ENCODE measurements around the gene PCGF2.
A peak's percentile ranks its signal among the peaks of the same experiment; 100 is the strongest.

The PCGF2 gene

DNA sequence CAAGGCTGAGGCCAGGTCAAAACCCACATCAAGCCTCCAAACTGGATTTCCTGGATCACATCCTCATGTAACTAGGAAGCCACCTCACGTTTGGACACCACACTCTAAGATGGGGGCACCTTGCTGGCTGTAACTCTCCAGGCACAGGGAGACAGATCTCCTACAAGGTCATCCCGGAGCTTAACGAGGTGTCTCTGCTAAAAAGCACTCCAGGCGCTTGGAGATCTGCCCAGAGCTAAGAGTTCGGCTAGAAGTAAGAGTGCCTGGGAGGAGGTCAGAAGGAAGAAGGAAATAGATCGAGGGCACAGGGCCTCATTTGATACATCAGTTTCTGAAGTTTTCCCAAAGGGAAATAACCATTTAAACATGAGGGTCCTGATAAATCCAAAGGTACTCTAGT lies 20.3 kb upstream of the PCGF2 start:
- no peak overlapping the region for H3K4me3 Mint-ChIP-seq
- no peaks in the 10 kb centered on the region for H3K36me3 Mint-ChIP-seq
- H3K4me1 Mint-ChIP-seq (ENCODE audit: low read depth), result peaks cover 2% of the 10 kb centered on the region
- peak overlapping the region; percentile 50 for H3K27ac Mint-ChIP-seq
- H3K9me3 Mint-ChIP-seq (ENCODE audit: low read depth), result no peaks in the 10 kb centered on the region
- H3K27me3 Mint-ChIP-seq, result no peaks in the 10 kb centered on the region

DNA sequence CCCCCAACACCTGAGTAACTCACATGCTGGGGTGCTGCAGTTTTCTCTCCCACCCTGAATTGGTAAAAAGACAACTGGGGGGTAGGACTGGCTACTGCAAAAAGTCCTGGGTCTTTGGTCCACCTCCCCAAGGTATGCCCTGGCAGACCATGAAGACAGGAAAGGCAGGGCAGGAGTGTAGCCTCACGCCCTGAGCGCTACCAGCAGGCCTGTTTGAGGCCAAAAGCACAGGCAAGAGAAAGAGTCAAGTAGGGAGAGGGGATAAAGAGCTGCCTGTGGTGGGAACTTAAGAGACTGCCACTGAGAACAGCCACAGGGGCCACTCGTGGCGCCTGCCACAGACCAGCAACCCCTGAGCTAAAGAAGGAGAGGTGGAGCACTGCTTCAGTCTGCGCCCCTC lies 18.2 kb upstream of the PCGF2 start:
- no peak overlapping the region for H3K4me3 Mint-ChIP-seq
- H3K4me1 Mint-ChIP-seq (ENCODE audit: low read depth), result peaks cover 6% of the 10 kb centered on the region
- H3K27me3 Mint-ChIP-seq, result no peaks in the 10 kb centered on the region
- H3K27ac Mint-ChIP-seq, result no peak overlapping the region
- H3K36me3 Mint-ChIP-seq, result no peaks in the 10 kb centered on the region
- H3K9me3 Mint-ChIP-seq (ENCODE audit: low read depth), result no peaks in the 10 kb centered on the region

DNA sequence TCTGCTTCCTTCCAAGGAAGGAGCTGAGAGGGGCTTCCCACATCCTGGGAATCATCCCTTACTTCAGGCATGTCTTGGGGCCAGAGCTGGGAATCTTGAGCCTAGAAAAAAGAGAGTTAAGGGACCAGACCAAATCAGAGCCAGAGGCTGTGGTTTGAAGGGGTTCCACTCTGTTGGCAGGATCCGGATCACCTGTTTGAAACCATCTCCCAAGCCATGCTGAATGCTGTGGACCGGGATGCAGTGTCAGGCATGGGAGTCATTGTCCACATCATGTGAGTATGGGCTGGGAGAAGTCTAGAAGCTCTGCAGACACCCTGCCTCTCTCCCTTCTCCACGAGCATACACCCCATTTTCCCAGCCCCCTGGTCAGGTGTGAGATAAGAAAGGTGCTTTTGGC lies 14.1 kb upstream of the PCGF2 start:
- Mint-ChIP-seq H3K4me3 (no peak overlapping the region), H3K4me1 (ENCODE audit: low read depth) (peaks cover 11% of the 10 kb centered on the region), H3K27ac (no peak overlapping the region), H3K36me3 (no peaks in the 10 kb centered on the region), H3K27me3 (no peaks in the 10 kb centered on the region), H3K9me3 (ENCODE audit: low read depth) (no peaks in the 10 kb centered on the region)

DNA sequence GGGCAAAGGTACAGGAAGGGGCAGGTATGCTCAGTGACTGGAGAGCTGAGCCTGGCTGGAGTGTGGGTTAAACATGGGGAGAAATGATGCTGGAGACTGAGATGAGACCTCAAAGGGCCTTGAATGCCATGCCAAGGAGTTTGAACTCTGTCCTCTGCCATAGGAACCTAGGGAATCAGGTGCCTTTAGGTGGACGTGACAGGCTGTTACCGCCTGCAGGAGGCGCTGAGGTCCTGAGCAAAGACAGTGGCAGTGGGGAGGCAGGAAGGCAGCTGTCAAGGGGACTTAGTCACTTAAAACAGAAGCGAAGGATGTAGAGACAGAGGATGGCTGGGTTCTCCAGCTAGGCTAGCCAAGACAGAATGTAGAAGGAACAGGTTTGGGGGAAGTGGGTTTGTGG lies 13.5 kb upstream of the PCGF2 start:
- Mint-ChIP-seq H3K4me3 (no peak overlapping the region), H3K36me3 (no peaks in the 10 kb centered on the region), H3K27ac (peak overlapping the region; percentile 41), H3K9me3 (ENCODE audit: low read depth) (no peaks in the 10 kb centered on the region), H3K4me1 (ENCODE audit: low read depth) (peaks cover 11% of the 10 kb centered on the region), H3K27me3 (no peaks in the 10 kb centered on the region)

DNA sequence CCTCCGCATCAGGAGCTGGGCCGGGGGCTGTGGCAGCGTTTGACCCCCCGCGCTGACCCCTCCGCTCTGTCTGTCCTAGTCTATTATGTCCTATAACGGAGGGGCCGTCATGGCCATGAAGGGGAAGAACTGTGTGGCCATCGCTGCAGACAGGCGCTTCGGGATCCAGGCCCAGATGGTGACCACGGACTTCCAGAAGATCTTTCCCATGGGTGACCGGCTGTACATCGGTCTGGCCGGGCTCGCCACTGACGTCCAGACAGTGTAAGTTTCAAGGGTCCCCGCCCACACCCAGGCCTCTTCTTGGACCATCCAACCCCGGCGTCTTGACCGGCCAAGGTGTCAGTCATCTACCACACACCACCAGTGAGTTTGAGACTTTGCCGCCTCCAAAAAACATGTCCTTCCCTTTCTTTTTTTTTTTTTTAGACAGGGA lies 5.0 kb upstream of the PCGF2 start:
- Mint-ChIP-seq H3K4me3 (peak overlapping the region; percentile 99), H3K27me3 (peaks cover 1% of the 10 kb centered on the region), H3K9me3 (ENCODE audit: low read depth) (no peaks in the 10 kb centered on the region), H3K36me3 (peaks cover 10% of the 10 kb centered on the region), H3K4me1 (ENCODE audit: low read depth) (peaks cover 46% of the 10 kb centered on the region), H3K27ac (peak overlapping the region; percentile 100)

DNA sequence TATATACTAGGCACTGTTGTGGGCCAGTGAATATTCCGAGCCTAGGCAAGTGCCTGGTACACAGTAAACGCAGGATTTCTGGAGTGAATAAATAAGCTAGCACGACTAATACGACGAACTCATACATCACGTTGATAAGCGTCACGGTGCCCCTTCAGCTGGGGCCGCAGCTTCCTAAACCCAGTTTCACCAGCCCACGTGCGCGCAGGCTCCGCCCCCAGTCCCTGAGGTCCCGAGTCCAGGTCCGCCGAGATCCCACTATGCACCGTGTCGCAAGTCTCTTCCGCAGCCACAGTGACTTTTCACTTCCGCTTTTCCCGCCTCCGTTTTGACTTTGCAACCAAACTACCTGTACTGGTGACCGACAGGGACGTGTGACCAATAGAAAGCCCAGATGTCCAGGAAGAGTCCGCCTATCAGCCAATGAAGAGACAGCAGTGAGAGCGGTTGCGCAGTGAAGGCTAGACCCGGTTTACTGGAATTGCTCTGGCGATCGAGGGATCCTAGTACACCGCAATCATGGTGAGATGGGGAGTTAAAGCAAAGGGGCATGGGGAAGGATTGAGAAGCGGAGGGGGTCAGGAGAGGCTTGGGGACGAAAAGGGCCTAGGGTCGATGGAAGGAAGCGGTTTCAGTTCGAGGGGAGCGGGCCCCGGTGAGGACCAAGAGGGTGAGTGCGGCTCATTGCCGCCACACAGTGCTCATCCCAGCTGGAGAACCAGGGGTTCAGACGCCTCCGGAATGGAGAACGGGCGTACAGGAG lies 4.4 kb upstream of the PCGF2 start, which contains the start of gene PSMB3:
TSS of gene PSMB3 (plus strand) at position 434 of the 763 bp plus-strand sequence. CDS start at position 520, 86 bp downstream.
- peak within 1 kb of the TSS; percentile 100 for H3K27ac Mint-ChIP-seq
- peaks cover 10% of the 10 kb centered on the region for H3K36me3 Mint-ChIP-seq
- peaks cover 1% of the 10 kb centered on the region for H3K27me3 Mint-ChIP-seq
- peak within 1 kb of the TSS; percentile 99 for H3K4me3 Mint-ChIP-seq
- H3K4me1 Mint-ChIP-seq (ENCODE audit: low read depth), result peaks cover 46% of the 10 kb centered on the region
- H3K9me3 Mint-ChIP-seq (ENCODE audit: low read depth), result no peaks in the 10 kb centered on the region

DNA sequence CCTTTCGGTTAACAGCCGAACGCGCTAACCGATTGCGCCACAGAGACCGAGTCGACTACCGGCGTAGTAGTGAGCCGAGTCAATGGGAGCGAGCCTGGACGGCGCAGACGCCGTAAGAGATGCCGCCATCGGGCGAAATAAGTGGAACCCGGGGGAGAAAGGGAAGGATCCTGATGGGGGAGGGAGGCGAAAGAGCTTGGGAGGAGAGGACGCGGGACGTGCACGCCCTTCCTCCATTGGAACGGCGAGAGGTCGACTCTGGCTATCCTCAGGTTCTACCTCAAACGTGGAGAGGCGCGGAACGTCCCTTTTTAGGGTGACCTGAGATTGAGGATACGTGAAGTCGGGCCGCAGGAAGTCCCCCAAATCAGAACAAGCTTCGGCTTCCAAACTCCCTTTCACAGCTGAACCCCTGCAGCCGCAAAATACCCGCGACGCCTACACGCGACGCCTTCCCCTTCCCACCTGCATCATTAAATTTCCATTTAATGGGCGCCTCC lies 3.7 kb upstream of the PCGF2 start:
- peaks cover 1% of the 10 kb centered on the region for H3K27me3 Mint-ChIP-seq
- peaks cover 10% of the 10 kb centered on the region for H3K36me3 Mint-ChIP-seq
- H3K27ac Mint-ChIP-seq, result peak overlapping the region; percentile 100
- H3K4me3 Mint-ChIP-seq, result peak overlapping the region; percentile 99
- H3K4me1 Mint-ChIP-seq (ENCODE audit: low read depth), result peaks cover 46% of the 10 kb centered on the region
- no peaks in the 10 kb centered on the region for H3K9me3 Mint-ChIP-seq (ENCODE audit: low read depth)

DNA sequence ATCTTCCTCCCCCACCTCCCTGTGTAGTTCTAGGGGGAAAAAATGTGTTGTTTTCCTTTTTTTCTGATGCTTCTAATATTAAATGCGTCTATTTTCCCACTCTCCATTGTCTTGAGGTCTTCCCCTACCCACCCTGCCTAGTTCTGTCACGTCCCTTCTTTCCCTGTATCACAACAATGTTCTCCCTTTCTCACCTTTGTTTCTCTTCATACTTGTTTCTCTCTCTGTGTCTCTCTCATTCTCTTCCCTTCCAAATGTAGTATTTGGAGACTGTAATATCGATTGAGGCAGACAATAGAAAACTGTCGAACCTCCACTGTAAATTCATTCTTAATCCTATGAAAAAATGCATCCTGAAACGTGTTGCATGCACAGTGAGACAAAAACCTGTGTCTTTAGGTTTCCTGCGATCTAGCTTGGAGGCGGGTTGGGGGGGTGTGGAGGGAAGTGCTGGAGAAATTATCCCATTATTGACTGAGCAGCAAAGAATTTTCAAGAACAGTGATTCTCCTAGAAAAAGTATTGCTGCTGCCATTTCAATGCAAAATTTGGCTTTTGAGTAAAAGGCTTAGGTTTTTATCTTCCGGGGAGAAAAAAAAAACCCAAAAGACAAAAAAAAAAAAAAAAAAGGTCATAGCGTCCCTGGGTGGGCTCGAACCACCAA lies 3.1 kb upstream of the PCGF2 start:
- Mint-ChIP-seq H3K9me3 (ENCODE audit: low read depth) (no peaks in the 10 kb centered on the region), H3K27ac (peak overlapping the region; percentile 100), H3K36me3 (peaks cover 10% of the 10 kb centered on the region), H3K4me1 (ENCODE audit: low read depth) (peaks cover 52% of the 10 kb centered on the region), H3K27me3 (peaks cover 4% of the 10 kb centered on the region), H3K4me3 (peak overlapping the region; percentile 99)

DNA sequence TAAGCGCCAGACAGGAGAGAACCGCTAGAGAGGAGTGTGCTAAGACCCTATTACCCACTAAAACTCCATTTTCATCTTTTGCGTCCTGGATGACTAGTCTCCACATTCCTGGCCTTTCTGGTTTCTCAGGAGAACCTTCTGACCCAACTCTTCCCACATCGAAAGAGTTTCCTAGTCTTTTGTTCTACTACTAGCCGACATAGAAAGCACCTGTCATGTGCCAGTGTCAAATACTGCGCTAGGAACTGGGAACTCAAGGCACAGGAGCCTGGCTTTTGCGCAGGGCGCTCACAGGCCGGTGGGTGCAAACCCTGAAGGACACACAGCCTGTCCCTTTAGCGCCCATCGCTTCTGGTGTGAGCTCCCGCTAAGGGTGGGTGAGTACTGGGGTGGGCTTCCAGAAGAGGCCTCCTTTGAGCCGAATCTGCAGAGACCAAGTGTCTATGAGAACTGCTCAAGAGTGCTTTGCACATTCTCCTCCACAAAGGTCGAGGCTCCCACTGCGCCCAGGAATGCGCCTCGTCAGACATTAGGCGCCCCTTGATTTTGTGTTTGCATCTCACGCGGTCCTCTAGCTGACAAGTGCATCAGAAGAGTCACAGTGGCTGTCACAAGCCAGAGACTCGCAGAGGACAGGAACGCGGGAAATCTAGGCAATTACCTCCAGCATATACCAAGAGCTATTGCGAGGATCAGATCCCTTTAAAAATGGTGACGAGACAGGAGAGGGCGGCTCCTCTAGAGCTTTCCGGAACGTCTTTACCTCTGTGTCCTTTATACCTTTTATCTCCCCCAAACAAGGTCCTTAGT lies 2.4 kb upstream of the PCGF2 start:
- H3K27ac Mint-ChIP-seq, result peak overlapping the region; percentile 100
- H3K9me3 Mint-ChIP-seq (ENCODE audit: low read depth), result no peaks in the 10 kb centered on the region
- peaks cover 7% of the 10 kb centered on the region for H3K27me3 Mint-ChIP-seq
- H3K36me3 Mint-ChIP-seq, result peaks cover 7% of the 10 kb centered on the region
- H3K4me3 Mint-ChIP-seq, result peak overlapping the region; percentile 99
- peaks cover 52% of the 10 kb centered on the region for H3K4me1 Mint-ChIP-seq (ENCODE audit: low read depth)

DNA sequence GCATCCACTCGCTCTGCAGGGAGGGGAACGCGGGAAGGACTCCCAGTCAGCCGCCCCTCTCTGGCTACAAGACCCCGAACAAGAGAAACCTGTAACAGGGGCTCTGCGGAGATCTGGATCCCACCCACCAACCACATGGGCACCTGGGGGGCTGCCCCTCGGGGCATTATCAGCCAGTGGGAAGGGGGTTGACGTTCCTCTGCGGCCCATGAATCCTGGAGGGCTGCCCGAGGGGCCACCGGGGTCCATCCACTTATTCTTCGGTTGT lies 1.8 kb upstream of the PCGF2 start:
- H3K27ac Mint-ChIP-seq, result no peak overlapping the region
- H3K9me3 Mint-ChIP-seq (ENCODE audit: low read depth), result no peaks in the 10 kb centered on the region
- peaks cover 52% of the 10 kb centered on the region for H3K4me1 Mint-ChIP-seq (ENCODE audit: low read depth)
- peaks cover 7% of the 10 kb centered on the region for H3K27me3 Mint-ChIP-seq
- H3K4me3 Mint-ChIP-seq, result peak overlapping the region; percentile 99
- peaks cover 7% of the 10 kb centered on the region for H3K36me3 Mint-ChIP-seq

DNA sequence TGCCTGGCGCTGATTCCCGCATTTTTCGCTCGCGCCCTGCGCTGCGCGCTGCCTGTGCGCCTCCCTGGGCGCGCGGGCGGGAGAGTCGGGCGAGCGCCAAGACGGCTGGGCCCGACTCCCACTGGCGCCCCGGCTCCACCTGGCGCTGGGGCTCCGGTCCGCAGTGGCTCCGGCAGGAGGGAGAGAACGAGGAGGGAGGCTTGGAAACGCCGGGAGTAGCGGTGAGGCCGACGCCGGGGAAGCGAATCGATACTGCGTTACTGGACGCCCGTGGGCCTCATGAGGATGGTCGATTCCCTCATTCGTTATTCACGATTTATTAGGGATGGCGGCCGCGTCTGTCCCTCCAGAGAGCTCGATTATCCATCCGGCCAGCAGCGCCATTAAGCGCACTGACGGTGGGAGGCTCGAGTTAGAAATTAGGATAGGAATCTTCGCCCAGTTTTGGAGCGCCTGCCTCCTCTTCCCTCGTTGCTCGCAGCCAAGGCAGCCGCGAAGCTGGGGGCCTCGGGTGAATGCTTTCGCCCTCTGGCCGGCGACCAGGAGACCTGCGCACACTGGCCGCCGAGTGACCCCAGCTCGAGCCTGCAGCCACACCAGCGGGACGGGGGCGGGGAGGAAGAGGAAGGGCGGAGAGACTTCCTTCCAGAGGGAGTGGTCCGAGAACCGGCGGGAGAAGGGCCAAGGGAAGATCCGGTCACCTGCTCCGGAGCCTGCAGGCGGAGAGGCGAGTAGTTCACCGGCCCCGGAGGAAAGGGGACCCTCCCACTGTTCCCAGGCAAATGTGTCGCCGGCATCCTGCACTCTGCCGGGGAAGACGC lies 1.3 kb upstream of the PCGF2 start:
- Mint-ChIP-seq H3K4me3 (peak overlapping the region; percentile 67), H3K4me1 (ENCODE audit: low read depth) (peaks cover 48% of the 10 kb centered on the region), H3K9me3 (ENCODE audit: low read depth) (no peaks in the 10 kb centered on the region), H3K36me3 (peaks cover 6% of the 10 kb centered on the region), H3K27ac (no peak overlapping the region), H3K27me3 (peaks cover 7% of the 10 kb centered on the region)

DNA sequence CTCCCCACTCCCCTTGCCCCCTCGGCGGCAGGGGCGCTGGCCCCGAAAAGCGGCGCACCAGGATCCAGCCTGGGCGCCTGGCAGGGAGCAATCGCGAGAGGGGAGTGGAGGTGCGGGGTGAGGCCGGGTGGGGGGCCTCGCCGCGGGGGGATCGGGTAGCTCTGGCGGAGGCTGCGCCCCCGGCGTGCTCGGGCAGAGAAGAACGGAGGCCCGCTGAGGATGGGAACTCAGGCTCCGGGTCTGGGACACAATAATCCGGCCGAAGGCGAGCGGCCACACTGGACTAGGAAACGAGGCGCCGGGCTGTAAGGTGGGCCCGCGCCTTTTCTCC lies 721 bp upstream of the PCGF2 start:
- Mint-ChIP-seq H3K27ac (no peak overlapping the region), H3K4me3 (peak overlapping the region; percentile 67), H3K36me3 (peaks cover 5% of the 10 kb centered on the region), H3K27me3 (peaks cover 7% of the 10 kb centered on the region), H3K4me1 (ENCODE audit: low read depth) (peaks cover 44% of the 10 kb centered on the region), H3K9me3 (ENCODE audit: low read depth) (no peaks in the 10 kb centered on the region)

DNA sequence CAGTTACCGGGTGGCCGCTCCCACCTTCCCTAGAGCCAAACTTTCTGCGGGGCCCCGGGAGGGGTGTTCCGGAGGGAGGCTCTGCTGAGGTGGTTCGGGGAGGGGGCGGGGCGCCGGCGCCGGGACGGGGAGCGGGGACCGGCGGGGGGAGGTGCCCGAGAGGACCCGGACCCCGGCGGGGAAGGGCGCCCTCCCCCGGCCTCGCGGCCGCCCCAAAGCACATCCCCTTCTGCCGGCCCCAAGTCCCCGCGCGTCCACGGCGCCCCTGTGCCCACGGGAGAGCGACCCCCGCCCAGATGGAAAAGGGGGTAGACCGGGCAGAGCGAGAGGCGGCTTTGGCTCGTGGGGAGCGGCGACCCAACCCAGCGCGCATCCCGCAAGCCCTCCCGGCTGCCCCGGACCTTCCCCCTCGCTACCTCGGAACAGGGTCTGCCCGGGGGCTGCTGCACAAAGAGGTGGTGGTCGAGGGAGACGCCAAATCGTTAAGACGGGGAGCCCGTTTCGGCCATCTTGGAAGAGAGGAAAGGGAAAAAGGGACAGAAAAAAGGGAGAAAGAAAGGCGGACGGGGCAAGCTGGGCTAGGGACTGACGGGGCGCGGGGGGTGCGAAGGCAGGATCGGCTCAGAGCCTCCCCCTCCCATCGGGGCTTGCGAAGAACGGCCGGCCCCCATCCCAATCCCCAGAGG lies 530 bp downstream of the PCGF2 start:
- peaks cover 37% of the 10 kb centered on the region for H3K4me1 Mint-ChIP-seq (ENCODE audit: low read depth)
- peaks cover 1% of the 10 kb centered on the region for H3K36me3 Mint-ChIP-seq
- H3K27me3 Mint-ChIP-seq, result peaks cover 7% of the 10 kb centered on the region
- no peak overlapping the region for H3K27ac Mint-ChIP-seq
- H3K9me3 Mint-ChIP-seq (ENCODE audit: low read depth), result no peaks in the 10 kb centered on the region
- H3K4me3 Mint-ChIP-seq, result peak overlapping the region; percentile 78

DNA sequence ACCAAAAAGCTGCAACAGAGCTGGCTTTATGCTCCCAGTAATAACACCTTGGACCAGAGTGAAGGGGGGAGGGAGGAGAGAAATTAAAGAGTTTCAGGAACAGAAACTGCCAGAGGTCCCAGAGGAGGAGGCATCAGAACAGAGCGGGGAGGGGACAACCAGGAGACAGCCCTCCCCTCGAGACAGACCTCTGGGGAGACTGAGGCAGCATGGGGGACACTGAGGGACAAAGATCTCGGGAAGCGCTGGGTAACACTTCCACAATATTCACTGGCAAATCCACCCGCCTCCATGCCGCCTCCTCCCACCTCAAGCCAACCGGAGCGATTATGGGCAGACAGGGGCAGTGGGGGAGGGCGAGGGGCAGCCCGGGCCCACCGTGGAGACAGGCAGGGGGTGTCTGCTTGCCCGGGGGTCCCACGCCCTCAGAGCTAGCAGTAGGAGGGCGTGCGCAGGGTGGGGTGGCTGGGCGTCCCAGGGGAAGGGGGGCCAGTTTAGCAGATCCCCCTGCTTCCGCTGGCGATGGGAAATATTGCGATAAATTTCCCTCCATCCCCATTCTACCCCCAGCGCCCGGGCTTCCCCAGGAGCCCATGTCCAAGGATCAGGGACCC lies 1.2 kb downstream of the PCGF2 start:
- no peaks in the 10 kb centered on the region for H3K36me3 Mint-ChIP-seq
- H3K9me3 Mint-ChIP-seq (ENCODE audit: low read depth), result no peaks in the 10 kb centered on the region
- peak overlapping the region; percentile 69 for H3K4me3 Mint-ChIP-seq
- H3K27ac Mint-ChIP-seq, result no peak overlapping the region
- peaks cover 7% of the 10 kb centered on the region for H3K27me3 Mint-ChIP-seq
- H3K4me1 Mint-ChIP-seq (ENCODE audit: low read depth), result peaks cover 33% of the 10 kb centered on the region

All from activated naive CD8-positive, alpha-beta T cell (primary cell).